Glomerular endothelial cell (primary cell): ENCODE measurements around the gene SMIM31. TPM values are rescaled to one million over a fixed set of nuclear protein-coding genes. Genes with fewer than 3 reads are reported as not detected.

Source experiments
- DNase-seq: peaks from one replicate; pipeline ENCODE4 v3.0.0-alpha.2; 2011; ENCODE audit warnings: low read depth, low spot score; ENCODE audit errors: extremely low read depth
- total RNA-seq: library from RNA; depleted of rRNA; stranded (reverse); fragments of >200 nt; gene quantifications from 2 replicates; pipeline ENCODE4 v1.2.3, GENCODE V29; 2015

SMIM31 gene
- total RNA-seq: not detected in 2 replicates

DNA sequence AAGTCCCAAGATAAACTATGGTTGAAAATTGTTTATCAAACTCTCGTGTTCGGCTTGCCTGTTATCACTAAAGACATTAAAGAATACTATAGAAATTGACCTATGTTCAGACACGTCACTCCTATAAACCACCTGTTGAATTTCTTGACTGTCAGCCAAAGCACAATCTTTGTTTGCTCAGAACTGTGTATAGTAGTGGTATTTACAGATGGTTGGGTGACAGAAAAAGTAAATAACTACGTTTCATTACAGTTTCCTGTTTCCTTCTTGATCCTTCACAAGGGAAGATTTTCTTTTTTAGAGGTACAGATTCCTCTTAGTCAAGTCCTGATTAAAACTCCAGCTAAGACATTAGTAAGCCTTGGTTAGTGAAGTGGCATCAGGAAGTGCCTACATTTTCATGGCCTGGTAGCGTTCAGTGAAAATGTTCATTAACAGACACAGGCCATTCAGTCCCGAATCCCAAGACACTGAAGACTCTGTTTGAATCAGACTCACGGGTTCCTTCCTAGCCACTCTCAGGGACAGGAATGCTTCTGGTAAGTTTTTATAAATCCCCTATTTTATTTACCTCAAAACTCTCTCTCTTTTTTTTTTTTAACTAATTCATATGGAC lies at the start of gene SMIM31:
SMIM31 (plus strand) TSS at position 259 of the 616 bp plus-strand sequence. CDS start 16,313 bp downstream, outside the sequence.
- no peak for DNase-seq

- DNase-seq: no peak
Observed at GRCh38 chr4:164706675-164707074, 47.3 kb upstream of the SMIM31 start.

DNA sequence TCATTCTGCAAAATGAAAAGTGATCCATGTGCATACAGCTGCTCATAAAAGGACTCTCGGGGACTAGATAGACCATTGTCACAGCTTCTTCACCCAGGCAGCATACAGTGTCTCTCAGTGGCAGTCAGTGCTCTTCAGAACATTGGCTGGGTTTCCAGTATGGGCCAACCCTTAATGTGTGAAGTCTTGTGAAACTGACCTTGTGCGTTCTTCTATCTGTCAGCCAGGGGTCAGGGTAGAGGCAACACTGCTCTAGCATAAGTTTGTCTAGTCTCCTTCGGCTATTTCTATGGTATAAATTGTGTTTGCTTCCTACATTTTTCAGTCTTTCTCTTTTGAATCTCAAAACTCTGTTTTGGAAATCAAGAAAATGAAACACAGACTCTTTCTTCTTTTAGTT lies 37.0 kb upstream of the SMIM31 start:
- DNase-seq: no peak

- no peak for DNase-seq
Observed at GRCh38 chr4:164718827-164719226, 35.1 kb upstream of the SMIM31 start.

GRCh38 chr4:164725066-164725465 lies 28.9 kb upstream of the SMIM31 start:
- DNase-seq: no peak

GRCh38 chr4:164730705-164731393 lies 23.1 kb upstream of the SMIM31 start:
- DNase-seq: no peak

GRCh38 chr4:164731827-164732474 lies 22.0 kb upstream of the SMIM31 start:
- DNase-seq: peak; percentile 14

DNA sequence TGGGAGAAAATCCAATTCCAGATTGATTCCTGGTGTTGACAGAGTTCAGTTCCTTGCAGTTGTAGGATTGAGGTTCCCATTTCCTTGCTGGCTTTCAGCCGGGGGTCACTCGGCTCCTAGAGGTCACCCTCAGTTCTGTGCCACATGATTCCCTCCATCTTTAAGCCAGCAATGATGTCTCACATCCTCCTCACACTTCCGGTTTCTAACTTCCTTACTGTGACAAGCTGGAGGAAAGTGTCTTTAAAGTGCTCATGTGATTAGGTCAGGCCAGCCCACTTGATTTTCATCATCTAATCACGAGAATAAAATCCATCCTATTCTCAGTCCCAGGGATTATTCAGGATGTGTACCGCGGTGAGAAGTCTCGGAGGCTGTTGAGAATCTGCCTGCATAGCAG lies 19.4 kb upstream of the SMIM31 start:
- no peak for DNase-seq

- DNase-seq: peak; percentile 4
Observed at GRCh38 chr4:164748375-164748774, 5.6 kb upstream of the SMIM31 start.

- DNase-seq: no peak
Observed at GRCh38 chr4:164755432-164755831, 1.5 kb downstream of the SMIM31 start.

GRCh38 chr4:164756686-164757085 lies 2.8 kb downstream of the SMIM31 start:
- no peak for DNase-seq

DNA sequence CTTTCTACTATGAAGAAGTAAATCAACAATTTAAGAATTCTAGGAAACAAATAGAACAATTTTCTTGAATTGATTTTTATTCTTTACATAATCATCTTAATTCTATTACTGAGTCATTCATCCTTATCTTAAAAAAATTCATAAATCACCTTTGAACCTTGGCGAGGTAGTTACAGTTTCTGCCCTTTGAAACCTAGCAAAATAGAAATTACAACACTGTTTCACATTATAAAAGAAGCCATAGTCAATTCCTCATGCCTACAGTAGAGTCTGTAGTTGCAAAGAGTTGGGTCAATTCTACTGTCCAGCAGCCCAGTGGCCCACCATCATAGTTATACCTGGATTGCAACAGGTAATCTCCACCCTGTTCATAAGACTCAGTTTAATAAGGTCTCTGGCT lies 7.3 kb downstream of the SMIM31 start:
- DNase-seq: no peak

DNA sequence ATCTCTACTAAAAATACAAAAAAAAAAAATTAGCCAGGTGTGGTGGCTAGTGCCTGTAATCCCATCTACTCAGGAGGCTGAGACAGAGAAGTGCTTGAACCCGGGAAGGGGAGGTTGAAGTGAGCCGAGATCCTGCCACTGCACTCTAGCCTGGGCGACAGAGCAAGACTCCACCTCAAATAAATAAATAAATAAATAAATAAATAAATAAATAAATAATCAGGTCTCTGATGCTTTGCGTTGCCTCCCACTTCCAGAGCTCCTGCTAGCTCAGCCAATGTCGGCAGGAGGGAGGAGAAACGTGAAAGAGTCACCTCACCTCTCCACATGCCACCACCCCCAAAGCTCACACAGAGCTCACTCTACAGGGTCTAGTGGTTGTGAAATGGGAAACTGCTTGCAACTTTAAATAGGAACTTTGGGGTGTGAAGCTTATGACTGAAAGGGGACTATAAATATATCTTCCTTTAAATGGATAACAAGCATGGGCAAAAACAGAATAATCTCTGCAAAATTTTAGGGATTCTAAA lies 7.9 kb downstream of the SMIM31 start:
- DNase-seq: no peak

DNA sequence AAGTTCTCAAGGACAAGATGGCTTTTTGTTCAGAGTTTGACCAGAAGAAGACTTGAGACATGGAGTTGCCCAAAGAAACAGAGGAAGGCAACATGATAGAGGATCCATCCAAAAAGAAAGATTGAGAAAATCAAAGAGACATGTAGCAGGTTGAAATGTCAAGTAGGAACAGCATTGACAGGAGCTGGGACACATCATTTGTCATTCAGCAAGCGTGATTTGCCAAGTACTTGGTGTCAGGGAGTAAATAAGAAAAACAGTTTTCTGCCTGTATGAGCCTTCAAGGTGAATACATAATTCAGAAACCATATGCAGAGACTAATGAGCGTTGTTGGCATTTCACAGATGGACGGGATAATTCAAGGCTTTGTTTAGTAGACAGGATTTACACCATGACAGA lies 11.2 kb downstream of the SMIM31 start:
- DNase-seq: no peak

GRCh38 chr4:164765833-164766232 lies 11.9 kb downstream of the SMIM31 start:
- no peak for DNase-seq

- DNase-seq: no peak
Observed at GRCh38 chr4:164768516-164768915, 14.6 kb downstream of the SMIM31 start.

DNA sequence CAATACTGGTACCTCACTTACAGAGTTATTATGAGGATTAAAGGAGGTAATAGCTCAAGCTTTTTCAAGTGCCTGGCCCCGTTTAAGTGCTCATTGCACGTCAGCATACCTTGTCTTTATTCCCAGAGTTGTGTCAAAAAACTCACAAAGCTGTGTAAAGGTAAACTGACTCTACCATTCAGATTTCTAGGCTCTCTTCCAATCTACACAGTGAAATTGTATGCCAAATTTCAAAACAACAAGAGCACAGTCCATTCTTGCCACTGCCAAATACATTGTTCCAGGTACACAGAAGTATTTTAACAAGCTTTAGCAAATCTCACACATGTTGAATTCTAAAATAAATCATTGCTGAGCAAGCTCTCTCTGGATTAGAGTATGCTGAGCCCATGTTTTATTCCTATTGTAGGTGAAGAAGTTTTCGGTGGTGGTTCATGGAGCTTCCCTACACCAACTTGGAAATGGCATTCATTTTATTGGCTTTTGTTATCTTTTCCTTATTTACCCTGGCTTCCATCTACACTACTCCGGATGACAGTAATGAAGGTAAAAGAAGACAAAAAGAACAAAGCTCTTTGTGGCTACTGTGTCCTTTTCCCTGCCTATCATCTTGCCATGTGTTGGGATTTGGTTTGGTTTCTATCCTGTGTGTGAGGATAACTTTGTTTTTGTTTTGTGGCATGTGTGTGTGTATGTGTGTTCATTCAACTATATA lies 16.2 kb downstream of the SMIM31 start:
- DNase-seq: no peak

- DNase-seq: no peak
Observed at GRCh38 chr4:164771088-164771487, 17.2 kb downstream of the SMIM31 start.

DNA sequence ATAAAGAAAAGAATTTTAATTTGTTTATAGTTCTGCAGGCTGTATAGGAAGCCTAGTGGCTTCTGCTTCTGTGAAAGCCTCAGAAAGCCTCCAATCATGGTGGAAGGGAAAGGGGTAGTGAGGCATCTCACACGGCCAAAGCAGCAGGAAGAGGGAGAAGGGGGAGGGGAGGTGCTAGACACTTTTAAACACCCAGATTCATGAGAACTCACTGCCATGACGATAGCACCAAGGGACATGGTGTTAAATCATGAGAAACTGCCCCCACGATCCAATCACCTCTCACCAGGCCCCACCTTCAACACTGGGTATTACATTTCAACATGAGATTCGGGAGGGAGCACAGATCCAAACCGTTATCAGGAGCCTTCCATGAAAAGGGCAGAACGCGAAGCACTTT lies 18.1 kb downstream of the SMIM31 start:
- no peak for DNase-seq

DNA sequence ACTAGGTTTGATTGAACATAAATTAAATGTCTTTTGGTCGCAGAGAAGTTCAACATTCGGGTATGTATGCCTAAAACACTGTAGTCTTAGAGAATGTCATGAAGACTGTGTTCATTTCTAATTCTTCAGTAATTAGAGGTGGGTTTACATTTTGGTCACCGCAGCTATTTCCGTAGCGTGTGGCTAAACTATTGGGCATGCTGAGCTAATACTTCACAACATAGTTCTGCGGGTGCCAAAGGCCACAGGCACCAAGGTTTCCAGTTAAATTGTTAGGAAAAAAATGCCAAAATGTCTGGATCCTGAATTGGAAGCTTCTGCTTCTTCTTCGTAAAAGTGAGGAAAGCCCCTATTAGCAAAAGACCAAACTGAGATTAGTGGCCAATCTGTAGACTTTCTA lies 25.1 kb downstream of the SMIM31 start:
- no peak for DNase-seq

DNA sequence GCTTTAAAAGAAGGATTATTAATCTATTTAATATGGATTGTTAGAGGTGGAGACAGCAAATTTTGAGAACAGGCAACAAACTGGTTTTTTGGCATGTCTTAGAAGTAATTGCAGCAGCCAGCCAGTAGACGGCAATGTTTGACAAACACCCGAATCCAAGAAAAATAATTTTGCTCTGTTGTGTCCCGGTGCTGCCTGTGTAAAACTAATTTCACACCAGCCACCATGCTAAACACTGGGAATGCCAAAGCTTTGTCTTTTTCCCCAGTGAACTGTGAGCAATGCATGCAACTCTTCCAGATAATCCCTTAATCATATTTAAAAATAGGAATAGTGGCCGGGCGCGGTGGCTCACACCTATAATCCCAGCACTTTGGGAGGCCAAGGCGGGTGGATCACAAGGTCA lies 25.9 kb downstream of the SMIM31 start:
- peak; percentile 9 for DNase-seq
